NCI-H1417 treated with DMSO at 0.1 percent for 48 hours (cell line): Measurements from ENCODE around the gene ARHGAP44.

ENCODE experiments used
- DNase-seq: peaks from one replicate; lab custom pipeline; 2025; lab: John Stamatoyannopoulos, UW

ARHGAP44 gene

GRCh38 chr17:13025687-13026086, 236.4 kb downstream of the ARHGAP44 start:
- no peak for DNase-seq

DNA sequence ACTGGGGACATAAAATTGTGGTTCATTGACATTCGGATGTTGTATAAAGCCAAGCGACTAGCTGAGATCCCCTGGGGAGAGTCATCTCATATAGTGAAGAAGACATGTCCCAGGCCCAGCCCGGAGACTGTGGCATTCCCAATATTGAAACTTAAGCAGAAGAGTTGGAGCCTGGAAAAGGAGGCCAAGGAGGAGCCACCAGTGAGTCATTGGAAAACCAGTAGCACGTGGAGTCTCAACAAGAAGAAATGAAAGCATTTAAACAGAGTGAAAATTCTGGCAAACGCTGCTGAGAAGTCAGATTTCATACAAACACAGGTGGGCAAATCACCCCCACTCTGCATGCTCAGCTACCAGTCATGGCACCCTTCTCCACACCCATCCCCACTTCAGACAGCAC, 237.9 kb downstream of the ARHGAP44 start:
- DNase-seq, result no peak

DNA sequence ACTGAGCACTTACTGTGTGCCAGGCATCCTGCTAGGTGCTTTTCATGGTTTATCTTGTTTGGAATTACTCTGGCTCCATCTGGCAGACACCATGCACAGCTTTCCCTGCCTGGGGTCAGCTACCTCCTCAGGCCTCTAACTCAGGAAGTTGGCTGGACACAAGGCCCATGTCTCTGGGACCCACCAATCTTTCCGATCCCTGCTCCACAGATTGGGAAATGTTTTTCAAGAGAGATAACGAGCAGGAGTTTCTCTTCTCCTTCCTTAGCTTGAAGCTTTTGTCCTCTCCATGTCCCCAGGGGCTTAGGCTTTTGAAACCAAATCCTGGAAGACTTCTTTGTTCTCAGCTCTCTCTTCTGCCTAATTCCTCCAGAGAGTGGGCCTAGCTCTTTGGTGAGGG, 240.0 kb downstream of the ARHGAP44 start:
- no peak for DNase-seq

- no peak for DNase-seq
These were observed 240.8 kb downstream of the ARHGAP44 start for GRCh38 chr17:13030056-13030455.

DNA sequence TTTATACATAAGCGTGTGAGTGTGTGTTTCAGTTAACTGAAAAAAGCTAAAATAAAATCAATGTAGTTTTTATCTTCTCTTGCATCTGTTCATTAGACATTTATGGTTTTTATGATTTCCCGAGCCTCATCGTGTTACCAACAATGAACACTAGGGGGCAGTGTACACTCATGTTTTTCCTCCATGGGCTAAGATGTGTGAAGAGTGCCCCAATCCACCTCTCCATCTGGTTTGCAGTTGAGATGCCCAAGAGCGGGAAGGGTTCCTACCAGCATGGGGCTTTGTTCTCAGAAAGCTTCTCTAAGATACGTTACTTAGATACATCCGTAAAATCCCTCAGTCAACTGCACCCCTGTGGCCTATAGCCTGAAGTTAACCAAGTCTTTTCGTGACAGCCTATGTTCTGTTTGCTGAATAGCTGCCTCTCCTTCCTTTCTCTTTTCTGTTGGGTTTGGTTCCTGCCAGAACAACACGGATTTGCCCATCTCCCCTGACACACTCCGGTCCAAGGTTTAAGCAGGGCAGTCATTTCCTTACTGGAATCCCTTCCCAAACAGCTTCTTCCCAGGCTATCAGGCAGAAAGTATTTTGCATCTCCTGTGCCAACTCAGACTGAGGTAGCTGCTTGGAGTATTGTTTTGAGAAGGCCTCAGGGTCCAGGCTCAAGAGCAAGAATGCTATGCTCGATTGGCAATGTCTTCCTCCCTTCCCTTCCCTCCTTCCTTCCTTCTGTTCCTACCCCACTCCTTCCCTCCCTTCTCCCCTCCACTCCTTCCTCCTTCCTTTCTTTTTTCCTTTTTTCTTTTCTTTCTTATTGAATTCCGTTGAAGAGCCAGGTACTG, 241.4 kb downstream of the ARHGAP44 start:
- no peak for DNase-seq

GRCh38 chr17:13031718-13032350, 242.5 kb downstream of the ARHGAP44 start:
- DNase-seq, result no peak

DNA sequence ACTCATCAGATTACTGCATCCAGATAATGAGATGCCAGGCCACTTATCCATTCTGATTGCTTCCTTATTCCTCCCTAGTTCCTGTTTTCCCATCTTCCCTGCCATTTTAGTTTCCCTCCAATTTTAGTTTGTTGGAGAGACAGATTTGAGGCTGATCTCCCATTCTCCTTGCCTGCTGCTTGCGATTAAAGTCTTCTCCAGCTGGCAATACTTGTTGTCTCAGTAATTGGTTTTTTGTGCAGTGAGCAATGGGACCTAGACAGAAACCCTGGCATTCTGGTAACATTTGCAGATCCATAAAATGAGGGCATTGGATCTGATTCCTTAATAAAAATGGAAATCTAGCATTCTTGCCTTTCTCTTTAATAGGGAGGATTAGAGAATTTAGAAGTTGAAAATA, 246.1 kb downstream of the ARHGAP44 start:
- DNase-seq, result no peak

DNA sequence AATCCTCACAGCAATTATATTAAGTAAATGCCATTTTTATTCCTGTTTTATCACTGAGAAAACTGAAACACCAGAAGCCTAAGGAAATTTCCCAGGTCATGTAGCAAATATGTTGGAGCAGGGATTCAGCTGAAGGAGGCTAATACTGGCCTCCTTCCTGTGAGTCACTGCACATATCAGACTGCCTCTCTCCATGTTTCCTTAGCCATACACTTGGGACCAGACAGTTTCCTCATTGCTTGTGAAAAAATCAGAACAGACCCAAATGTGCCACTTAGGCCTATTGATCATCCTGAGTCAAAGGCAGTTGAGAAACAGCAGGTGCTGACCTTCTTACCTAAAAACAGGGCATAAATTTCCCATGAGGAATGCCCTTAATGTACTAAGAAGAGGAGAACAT, 247.5 kb downstream of the ARHGAP44 start:
- DNase-seq, result no peak

GRCh38 chr17:13038931-13039665, 249.8 kb downstream of the ARHGAP44 start:
- no peak for DNase-seq
